Neural progenitor cell (in vitro differentiated cells): ENCODE measurements around the gene MAP1LC3B2. TPM values are rescaled to one million over a fixed set of nuclear protein-coding genes. Genes with fewer than 3 reads are reported as not detected.

Experiments used
- DNase-seq: peaks from one replicate; pipeline ENCODE4 v3.0.0-alpha.2; 2016; ENCODE audit warnings: low spot score
- H2AFZ ChIP-seq: fragments of 200-600 bp; sonication (generic); replicated peaks from 2 replicates; pipeline ENCODE4 v1.6.1; 2016; ENCODE audit warnings: antibody characterized with exemption
- H3F3A ChIP-seq: fragments of 200-600 bp; sonication (generic); 2 replicates; pipeline ENCODE4 v1.6.1; 2016; ENCODE audit warnings: antibody characterized with exemption, low read depth
- H3K27ac ChIP-seq: fragments of 200-600 bp; sonication (generic); 2 replicates; pipeline ENCODE4 v1.5.1; 2016; ENCODE audit warnings: mild to moderate bottlenecking
- H3K27me3 ChIP-seq: fragments of 200-600 bp; sonication (generic); 2 replicates; pipeline ENCODE4 v1.6.1; 2016; ENCODE audit warnings: mild to moderate bottlenecking, moderate library complexity
- H3K36me3 ChIP-seq: fragments of 200-600 bp; sonication (generic); 2 replicates; pipeline ENCODE4 v1.5.1; 2016
- H3K4me1 ChIP-seq: fragments of 200-600 bp; sonication (generic); 2 replicates; pipeline ENCODE4 v1.6.1; 2016; ENCODE audit warnings: mixed run types
- H3K4me2 ChIP-seq: fragments of 200-600 bp; sonication (generic); 2 replicates; pipeline ENCODE4 v1.6.1; 2016
- H3K4me3 ChIP-seq: fragments of 200-600 bp; sonication (generic); 2 replicates; pipeline ENCODE4 v1.5.1; 2016
- H3K79me2 ChIP-seq: fragments of 200-600 bp; sonication (generic); 2 replicates; pipeline ENCODE4 v1.6.1; 2016; ENCODE audit warnings: low read depth
- H3K9ac ChIP-seq: fragments of 200-600 bp; sonication (generic); 2 replicates; pipeline ENCODE4 v1.6.1; 2016
- H3K9me3 ChIP-seq: fragments of 200-600 bp; sonication (generic); 2 replicates; pipeline ENCODE4 v1.5.1; 2016; ENCODE audit warnings: low read depth
- H4K20me1 ChIP-seq: fragments of 200-600 bp; sonication (generic); 2 replicates; pipeline ENCODE4 v1.6.1; 2016; ENCODE audit warnings: low read depth
- H3K27ac Mint-ChIP-seq: 3 replicates; pipeline ENCODE4 v1.8.0; 2021; ENCODE audit warnings: mixed read lengths
- H3K27me3 Mint-ChIP-seq: 2 replicates; pipeline ENCODE4 v1.8.0; 2022; ENCODE audit warnings: low read depth, mild to moderate bottlenecking, inconsistent platforms, moderate library complexity, mixed read lengths; ENCODE audit not compliant: insufficient read depth
- H3K36me3 Mint-ChIP-seq: 3 replicates; pipeline ENCODE4 v1.8.0; 2021; ENCODE audit warnings: mixed read lengths
- H3K4me1 Mint-ChIP-seq: 3 replicates; pipeline ENCODE4 v1.8.0; 2021; ENCODE audit warnings: mixed read lengths
- H3K4me3 Mint-ChIP-seq: 3 replicates; pipeline ENCODE4 v1.8.0; 2021; ENCODE audit warnings: mild to moderate bottlenecking, moderate library complexity, mixed read lengths
- H3K9me3 Mint-ChIP-seq: 3 replicates; pipeline ENCODE4 v1.8.0; 2020; ENCODE audit warnings: mixed read lengths
- EZH2 ChIP-seq: fragments of 200-600 bp; sonication (generic); IDR thresholded peaks from 2 replicates; pipeline ENCODE4 v1.6.1; 2017; ENCODE audit warnings: antibody characterized with exemption, mild to moderate bottlenecking, moderate library complexity
- EZH2phosphoT487 ChIP-seq: fragments of 200-600 bp; sonication (generic); IDR thresholded peaks from 2 replicates; pipeline ENCODE4 v1.6.1; 2017; ENCODE audit warnings: antibody characterized with exemption
- total RNA-seq: library from RNA; depleted of rRNA; stranded (reverse); fragments of >200 nt; gene quantifications from 2 replicates; pipeline ENCODE4 v1.2.3, GENCODE V29; 2015; ENCODE audit warnings: low replicate concordance
- TF ChIP-seq, protein P1 (sequence below): fragments of 200-600 bp; sonication (generic); IDR thresholded peaks from 2 replicates; pipeline ENCODE4 v1.5.1; 2017; ENCODE audit warnings: antibody characterized with exemption, mild to moderate bottlenecking

MAP1LC3B2 gene
- total RNA-seq, 1 donor from 2014 or later = 0.39 TPM

DNA sequence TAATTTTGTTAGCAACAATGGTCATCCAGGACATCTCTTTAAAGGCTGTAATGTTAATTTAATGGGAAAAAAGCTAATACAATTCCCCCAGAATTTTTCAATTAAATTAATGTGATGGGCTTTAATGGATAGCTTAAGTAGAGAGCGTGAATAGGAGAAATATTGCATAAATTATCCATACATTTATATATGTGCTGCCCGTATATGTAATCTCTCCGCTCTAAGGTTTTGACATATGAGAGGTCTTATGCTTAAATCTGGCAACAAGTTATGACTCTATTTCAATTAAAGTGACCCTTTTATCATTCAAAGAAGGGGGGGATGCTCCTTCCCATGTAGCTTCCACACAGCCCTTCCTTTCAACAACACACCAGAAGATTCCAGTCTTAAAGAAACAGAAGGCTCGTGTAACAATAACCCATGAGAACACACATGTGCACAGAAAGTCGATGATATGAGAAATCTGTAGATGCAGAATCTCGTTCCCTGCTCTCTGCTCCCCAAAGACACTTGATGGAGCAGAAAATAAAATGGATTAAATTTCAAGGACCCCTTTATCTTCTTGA, 24.0 kb downstream of the MAP1LC3B2 start:
- Histone ChIP-seq H3K4me2 (no peak overlapping the region), H2AFZ (no peak overlapping the region), H3K9me3 (no peaks in the 10 kb centered on the region), H3K36me3 (no peaks in the 10 kb centered on the region), H3K27ac (no peak overlapping the region), H3F3A (no peaks in the 10 kb centered on the region), H3K79me2 (no peaks in the 10 kb centered on the region), H3K4me1 (no peaks in the 10 kb centered on the region), H3K4me3 (no peak overlapping the region), H3K9ac (no peak overlapping the region), H4K20me1 (no peaks in the 10 kb centered on the region), H3K27me3 (no peaks in the 10 kb centered on the region)
- H3K27ac Mint-ChIP-seq = no peak overlapping the region
- H3K27me3 Mint-ChIP-seq = peaks cover 5% of the 10 kb centered on the region
- DNase-seq = no peak
- TF ChIP-seq, protein P1, sequence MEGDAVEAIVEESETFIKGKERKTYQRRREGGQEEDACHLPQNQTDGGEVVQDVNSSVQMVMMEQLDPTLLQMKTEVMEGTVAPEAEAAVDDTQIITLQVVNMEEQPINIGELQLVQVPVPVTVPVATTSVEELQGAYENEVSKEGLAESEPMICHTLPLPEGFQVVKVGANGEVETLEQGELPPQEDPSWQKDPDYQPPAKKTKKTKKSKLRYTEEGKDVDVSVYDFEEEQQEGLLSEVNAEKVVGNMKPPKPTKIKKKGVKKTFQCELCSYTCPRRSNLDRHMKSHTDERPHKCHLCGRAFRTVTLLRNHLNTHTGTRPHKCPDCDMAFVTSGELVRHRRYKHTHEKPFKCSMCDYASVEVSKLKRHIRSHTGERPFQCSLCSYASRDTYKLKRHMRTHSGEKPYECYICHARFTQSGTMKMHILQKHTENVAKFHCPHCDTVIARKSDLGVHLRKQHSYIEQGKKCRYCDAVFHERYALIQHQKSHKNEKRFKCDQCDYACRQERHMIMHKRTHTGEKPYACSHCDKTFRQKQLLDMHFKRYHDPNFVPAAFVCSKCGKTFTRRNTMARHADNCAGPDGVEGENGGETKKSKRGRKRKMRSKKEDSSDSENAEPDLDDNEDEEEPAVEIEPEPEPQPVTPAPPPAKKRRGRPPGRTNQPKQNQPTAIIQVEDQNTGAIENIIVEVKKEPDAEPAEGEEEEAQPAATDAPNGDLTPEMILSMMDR = no peak
- no peak for TF ChIP-seq EZH2
- no peak for TF ChIP-seq EZH2phosphoT487
- H3K4me3 Mint-ChIP-seq = no peak overlapping the region
- no peaks in the 10 kb centered on the region for H3K36me3 Mint-ChIP-seq
- H3K4me1 Mint-ChIP-seq = peaks cover 14% of the 10 kb centered on the region
- peaks cover 8% of the 10 kb centered on the region for H3K9me3 Mint-ChIP-seq

DNA sequence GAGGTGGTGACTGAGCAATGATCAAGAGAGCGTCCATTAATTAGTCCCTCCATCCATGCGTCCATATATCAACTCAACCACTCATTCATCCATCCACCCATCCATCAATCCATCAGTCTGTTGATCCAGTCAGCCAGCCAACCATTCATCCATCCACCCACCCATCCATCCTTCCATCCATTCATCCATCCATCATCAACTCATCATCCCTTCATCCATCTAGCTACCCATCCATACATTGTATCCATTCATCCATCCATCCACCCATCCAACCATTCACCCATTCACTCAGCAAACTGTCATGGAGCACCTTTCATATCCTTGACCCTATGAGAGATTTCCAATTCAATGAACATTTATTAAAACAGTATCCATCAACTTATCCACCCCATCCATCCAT, 28.1 kb downstream of the MAP1LC3B2 start:
- Histone ChIP-seq H3K9me3 (no peaks in the 10 kb centered on the region), H2AFZ (no peak overlapping the region), H3K4me3 (no peak overlapping the region), H3K9ac (no peak overlapping the region), H3F3A (no peaks in the 10 kb centered on the region), H3K4me2 (no peak overlapping the region), H3K79me2 (no peaks in the 10 kb centered on the region), H3K36me3 (no peaks in the 10 kb centered on the region), H4K20me1 (no peaks in the 10 kb centered on the region), H3K4me1 (peaks cover 4% of the 10 kb centered on the region), H3K27ac (no peak overlapping the region), H3K27me3 (no peaks in the 10 kb centered on the region)
- peaks cover 18% of the 10 kb centered on the region for H3K4me1 Mint-ChIP-seq
- H3K36me3 Mint-ChIP-seq = no peaks in the 10 kb centered on the region
- H3K9me3 Mint-ChIP-seq = peaks cover 5% of the 10 kb centered on the region
- no peak overlapping the region for H3K27ac Mint-ChIP-seq
- no peak for DNase-seq
- TF ChIP-seq EZH2phosphoT487 (no peak), EZH2 (no peak)
- TF ChIP-seq, protein P1 = no peak
- H3K27me3 Mint-ChIP-seq = peaks cover 5% of the 10 kb centered on the region
- no peak overlapping the region for H3K4me3 Mint-ChIP-seq

DNA sequence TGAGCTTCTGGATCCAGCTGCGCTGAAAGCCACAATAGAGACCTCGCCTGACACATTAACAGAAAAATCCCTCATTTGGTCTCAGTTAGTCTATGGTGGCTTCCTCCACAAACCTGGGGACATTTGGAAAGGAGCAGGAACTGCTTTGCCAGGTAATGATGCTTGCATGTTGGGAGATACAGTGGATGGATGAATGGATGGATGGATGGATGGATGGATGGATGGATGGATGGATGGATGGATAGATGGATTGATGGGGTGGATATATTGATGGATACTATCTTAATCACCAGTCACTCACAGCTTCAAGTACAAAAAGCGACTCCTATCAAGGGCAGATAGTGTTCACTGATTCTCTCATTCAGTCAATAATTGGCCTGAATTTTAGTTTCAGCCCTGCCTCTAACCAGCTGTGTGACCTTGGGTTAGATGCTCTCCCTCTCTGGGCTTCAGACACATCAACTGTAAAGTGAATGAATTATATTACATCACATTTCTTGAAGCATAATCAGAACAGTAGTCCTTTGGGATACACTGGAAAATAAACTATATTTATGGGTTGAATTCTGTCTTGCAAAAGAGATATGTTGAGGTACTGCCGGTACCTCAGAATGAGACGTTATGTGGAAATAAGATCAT, 29.3 kb downstream of the MAP1LC3B2 start:
- no peak overlapping the region for H2AFZ ChIP-seq
- no peaks in the 10 kb centered on the region for H3K27me3 ChIP-seq
- Mint-ChIP-seq H3K36me3 (no peaks in the 10 kb centered on the region), H3K4me3 (no peak overlapping the region), H3K27ac (no peak overlapping the region), H3K27me3 (peaks cover 5% of the 10 kb centered on the region), H3K4me1 (peaks cover 10% of the 10 kb centered on the region), H3K9me3 (peaks cover 5% of the 10 kb centered on the region)
- no peaks in the 10 kb centered on the region for H3F3A ChIP-seq
- H4K20me1 ChIP-seq = no peaks in the 10 kb centered on the region
- H3K4me3 ChIP-seq = no peak overlapping the region
- peaks cover 5% of the 10 kb centered on the region for H3K4me1 ChIP-seq
- no peak overlapping the region for H3K9ac ChIP-seq
- no peaks in the 10 kb centered on the region for H3K36me3 ChIP-seq
- no peaks in the 10 kb centered on the region for H3K79me2 ChIP-seq
- no peaks in the 10 kb centered on the region for H3K9me3 ChIP-seq
- no peak for DNase-seq
- H3K27ac ChIP-seq = no peak overlapping the region
- TF ChIP-seq EZH2 (no peak), EZH2phosphoT487 (no peak)
- TF ChIP-seq, protein P1 = no peak
- no peak overlapping the region for H3K4me2 ChIP-seq
